K562 (cell line): ENCODE measurements around the gene ACKR1. TPM values are rescaled to one million over a fixed set of nuclear protein-coding genes. Genes with fewer than 3 reads are reported as not detected.
A peak's percentile ranks its signal among the peaks of the same experiment; 100 is the strongest.

Experiments
- BACH1 ChIP-seq: fragments of 200-800 bp; sonication (Bioruptor generic); IDR thresholded peaks from 2 replicates; pipeline ENCODE4 v1.6.1; 2016; ENCODE audit warnings: missing genetic modification characterization, missing compliant biosample characterization
- CHD1 ChIP-seq: fragments of 200-600 bp; sonication (generic); IDR thresholded peaks from one replicate; pipeline ENCODE4 v1.6.1; 2012; ENCODE audit warnings: mild to moderate bottlenecking, moderate library complexity, low read length, inconsistent platforms
- ETV5 ChIP-seq: sonication (generic); formaldehyde crosslinking; IDR thresholded peaks from 2 replicates; pipeline ENCODE4 v1.4.0; 2020; ENCODE audit warnings: low read depth, mild to moderate bottlenecking, missing genetic modification reagents
- FIP1L1 ChIP-seq: fragments of 200-400 bp; formaldehyde crosslinking; IDR thresholded peaks from 2 replicates; pipeline ENCODE4 v1.6.1; 2018; ENCODE audit warnings: mild to moderate bottlenecking, low read depth, low read length; ENCODE audit not compliant: poor library complexity, severe bottlenecking
- FOXA3 ChIP-seq, 2 experiments: fragments of 450-650 bp in 1 of 2; sonication (generic) in 1 of 2; formaldehyde crosslinking; IDR thresholded peaks in 1 of 2; conservative IDR thresholded peaks in 1 of 2; 2 replicates each; pipeline versions ENCODE4 v1.4.0 to v1.8.0; 2020 to 2022; ENCODE audit warnings: mild to moderate bottlenecking in 2 of 2, missing genetic modification reagents in 1 of 2
- HSF4 ChIP-seq: fragments of 250-450 bp; sonication (Bioruptor Pico); IDR thresholded peaks from 2 replicates; pipeline ENCODE4 v2.1.2; 2022; ENCODE audit warnings: mild to moderate bottlenecking, moderate library complexity, borderline replicate concordance
- JUNB ChIP-seq: fragments of 450-650 bp; formaldehyde crosslinking; conservative IDR thresholded peaks from 2 replicates; pipeline ENCODE4 v1.4.0; 2020; ENCODE audit warnings: mild to moderate bottlenecking
- KHSRP ChIP-seq: fragments of 450-650 bp; IDR thresholded peaks from 2 replicates; pipeline ENCODE4 v1.6.1; 2017
- MAZ ChIP-seq, 2 experiments: fragments of 450-650 bp in 1 of 2; sonication (generic) in 1 of 2; formaldehyde crosslinking; IDR thresholded peaks in 1 of 2; conservative IDR thresholded peaks in 1 of 2; 2 replicates each; pipeline versions ENCODE4 v1.4.0 to v1.5.0; 2020; ENCODE audit warnings: mild to moderate bottlenecking in 1 of 2, missing genetic modification reagents in 1 of 2
- MECOM ChIP-seq: fragments of 250-450 bp; sonication (Bioruptor Pico); IDR thresholded peaks from 2 replicates; pipeline ENCODE4 v1.8.0; 2022; ENCODE audit warnings: inconsistent platforms
- MYC ChIP-seq, 2 experiments: fragments of 250-450 bp in 1 of 2; sonication (Bioruptor Pico) in 1 of 2; IDR thresholded peaks; 2 replicates each; pipeline versions ENCODE4 v1.5.1 to v1.6.1; 2012 to 2021; ENCODE audit warnings: low read depth in 2 of 2, borderline replicate concordance in 1 of 2, improper control_type of control experiment in 1 of 2, low read length in 1 of 2, mild to moderate bottlenecking in 1 of 2, moderate library complexity in 1 of 2
- NFE2 ChIP-seq: IDR thresholded peaks from 2 replicates; pipeline ENCODE4 v1.6.1; 2014; ENCODE audit warnings: antibody characterized with exemption, low read depth
- NONO ChIP-seq, 2 experiments: fragments of 200-400 bp in 1 of 2; fragments of 450-650 bp in 1 of 2; formaldehyde crosslinking in 1 of 2; IDR thresholded peaks; 2 replicates each; pipeline ENCODE4 v1.6.1; 2017; ENCODE audit warnings: low read depth in 2 of 2, mild to moderate bottlenecking in 2 of 2, moderate library complexity in 2 of 2, low read length in 1 of 2
- NR2C1 ChIP-seq, 2 experiments: fragments of 450-650 bp; IDR thresholded peaks; 2 replicates each; pipeline ENCODE4 v1.6.1; 2017; ENCODE audit warnings: mild to moderate bottlenecking in 2 of 2, antibody characterized with exemption in 1 of 2, inconsistent platforms in 1 of 2, missing compliant biosample characterization in 1 of 2, missing genetic modification characterization in 1 of 2
- PHB ChIP-seq: fragments of 250-450 bp; sonication (Bioruptor Pico); IDR thresholded peaks from 2 replicates; pipeline ENCODE4 v1.5.0; 2021
- PYGO2 ChIP-seq: fragments of 450-650 bp; IDR thresholded peaks from 2 replicates; pipeline ENCODE4 v1.6.1; 2016; ENCODE audit warnings: mild to moderate bottlenecking, missing genetic modification characterization, moderate library complexity, missing compliant biosample characterization
- SMAD4 ChIP-seq: fragments of 250-450 bp; sonication (Bioruptor Pico); conservative IDR thresholded peaks from 2 replicates; pipeline ENCODE4 v1.8.0; 2021; ENCODE audit warnings: inconsistent platforms, mild to moderate bottlenecking, moderate library complexity
- SMARCA5 ChIP-seq: fragments of 450-650 bp; IDR thresholded peaks from 2 replicates; pipeline ENCODE4 v1.6.1; 2016
- SP1 ChIP-seq: sonication (generic); formaldehyde crosslinking; IDR thresholded peaks from 2 replicates; pipeline ENCODE4 v1.8.1; 2022; ENCODE audit warnings: mild to moderate bottlenecking, missing genetic modification reagents
- U2AF2 ChIP-seq: fragments of 200-400 bp; formaldehyde crosslinking; optimal IDR thresholded peaks from 2 replicates; pipeline ENCODE3; 2017; ENCODE audit warnings: low read depth, mild to moderate bottlenecking, low read length
- ZKSCAN1 ChIP-seq: fragments of 150-350 bp; IDR thresholded peaks from 2 replicates; pipeline ENCODE4 v1.6.1; 2016; ENCODE audit warnings: low read depth, low read length
- ZNF212 ChIP-seq: fragments of 450-650 bp; formaldehyde crosslinking; IDR thresholded peaks from 2 replicates; pipeline ENCODE4 v1.4.0; 2020; ENCODE audit warnings: mild to moderate bottlenecking
- ZNF316 ChIP-seq: fragments of 450-650 bp; IDR thresholded peaks from 2 replicates; pipeline ENCODE4 v1.6.1; 2016
- ZNF79 ChIP-seq: fragments of 250-450 bp; sonication (Bioruptor Pico); IDR thresholded peaks from 2 replicates; pipeline ENCODE4 v1.4.0; 2020; ENCODE audit warnings: low read depth, mild to moderate bottlenecking, moderate library complexity
- polyA plus RNA-seq, 8 experiments: library from polyadenylated mRNA; depleted of rRNA in 4 of 8; stranded (reverse) in 5 of 8; unstranded in 3 of 8; fragments of >200 nt; fragmentation: Nextera tagmentation in 2 of 8; fragmentation: Illumina TruSeq in 1 of 8; extraction: Ambion mirVana in 2 of 8; extraction: Trizol in 1 of 8; gene quantifications; 2 replicates each; pipeline versions ENCODE4 v1.2.1 to v1.2.3, GENCODE V29; 2011 to 2014; ENCODE audit warnings: inconsistent platforms in 1 of 8, missing spikeins in 1 of 8
- total RNA-seq, 7 experiments: library from RNA; depleted of rRNA in 6 of 7; stranded (reverse); fragments of >200 nt in 6 of 7; fragmentation: Illumina TruSeq in 2 of 7; extraction: Trizol in 2 of 7; gene quantifications; 2 replicates each; pipeline versions ENCODE4 v1.2.1 to v1.2.3, GENCODE V29; 2011 to 2021; ENCODE audit warnings: low replicate concordance in 1 of 7
- TF ChIP-seq, protein P1 (sequence below): fragments of 450-650 bp; formaldehyde crosslinking; IDR thresholded peaks from 2 replicates; pipeline ENCODE4 v1.4.0; 2022; ENCODE audit warnings: mild to moderate bottlenecking, moderate library complexity
- TF ChIP-seq, protein P2 (sequence below): fragments of 250-450 bp; sonication (Bioruptor Pico); IDR thresholded peaks from 2 replicates; pipeline ENCODE4 v1.8.0; 2021; ENCODE audit warnings: moderate library complexity, mild to moderate bottlenecking, inconsistent platforms
- TF ChIP-seq, protein P3 (sequence below): sonication (generic); formaldehyde crosslinking; IDR thresholded peaks from 2 replicates; pipeline ENCODE4 v1.8.0; 2022; ENCODE audit warnings: missing genetic modification reagents, mild to moderate bottlenecking, moderate library complexity, borderline replicate concordance

Gene ACKR1
- total and polyA plus RNA-seq, 9 of the 15 experiments (the other 6 are each of a cell fraction or from before 2014, with no cell fraction given) = 0.07 to 0.64 (median 0.18) TPM

DNA sequence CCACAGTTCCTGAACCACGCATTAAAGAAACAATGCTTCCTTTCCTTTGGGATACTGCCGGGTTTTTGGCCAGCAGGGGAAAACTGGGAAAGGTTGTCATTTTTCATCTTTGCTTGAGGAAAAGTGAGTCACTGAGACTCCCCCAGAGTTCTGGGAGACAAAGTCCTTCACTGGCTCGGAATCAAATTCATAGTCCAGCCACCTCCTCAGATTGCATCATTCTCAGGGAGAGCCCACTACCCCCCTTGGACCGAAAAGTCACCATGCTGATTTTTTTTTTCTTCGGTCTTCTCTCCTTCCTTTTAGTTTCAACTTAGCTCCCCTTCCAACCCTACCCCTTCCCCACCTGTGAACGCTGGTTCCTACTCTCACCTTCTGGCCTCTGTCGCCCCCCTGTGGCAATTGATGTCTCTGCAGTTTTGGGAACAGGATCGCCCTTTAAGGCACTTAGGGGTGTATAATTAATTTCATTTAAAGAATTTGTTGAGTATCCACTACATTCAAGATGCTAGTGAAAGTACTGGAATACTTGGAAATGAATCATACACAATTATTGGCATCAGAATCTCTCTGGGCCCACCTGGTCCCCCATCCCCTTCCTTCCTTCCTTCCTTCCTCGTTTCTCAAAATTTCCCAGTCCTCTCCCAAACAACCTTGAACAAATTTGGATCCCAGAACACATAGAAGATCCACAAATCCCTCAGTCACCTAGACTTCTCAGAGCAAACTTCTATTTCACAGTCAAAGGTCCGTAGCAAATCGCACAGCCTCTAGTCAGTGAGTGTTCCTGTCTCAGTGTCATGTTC, 6.9 kb downstream of the ACKR1 start (continued):
- TF ChIP-seq, protein P1, sequence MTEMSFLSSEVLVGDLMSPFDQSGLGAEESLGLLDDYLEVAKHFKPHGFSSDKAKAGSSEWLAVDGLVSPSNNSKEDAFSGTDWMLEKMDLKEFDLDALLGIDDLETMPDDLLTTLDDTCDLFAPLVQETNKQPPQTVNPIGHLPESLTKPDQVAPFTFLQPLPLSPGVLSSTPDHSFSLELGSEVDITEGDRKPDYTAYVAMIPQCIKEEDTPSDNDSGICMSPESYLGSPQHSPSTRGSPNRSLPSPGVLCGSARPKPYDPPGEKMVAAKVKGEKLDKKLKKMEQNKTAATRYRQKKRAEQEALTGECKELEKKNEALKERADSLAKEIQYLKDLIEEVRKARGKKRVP (CRISPR knock-in tag) = peak; percentile 79
- no peak for TF ChIP-seq NFE2
- TF ChIP-seq SP1 (CRISPR knock-in tag) = no peak
- TF ChIP-seq ZNF212 (CRISPR knock-in tag) = no peak
- TF ChIP-seq ETV5 (CRISPR knock-in tag) = no peak
- TF ChIP-seq HSF4 = no peak
- no peak for TF ChIP-seq ZKSCAN1
- TF ChIP-seq SMAD4 (CRISPR knock-in tag) = no peak
- TF ChIP-seq MECOM (CRISPR knock-in tag) = no peak
- no peak for TF ChIP-seq PYGO2 (tag)
- 0 out of 2 replicates have a peak, but pooled peaks have one; percentile 8 for TF ChIP-seq ZNF316
- no peak for TF ChIP-seq KHSRP
- TF ChIP-seq, protein P2, sequence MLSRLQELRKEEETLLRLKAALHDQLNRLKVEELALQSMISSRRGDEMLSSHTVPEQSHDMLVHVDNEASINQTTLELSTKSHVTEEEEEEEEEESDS (CRISPR knock-in tag) = no peak
- TF ChIP-seq BACH1 = no peak
- no peak for TF ChIP-seq MYC (IDR thresholded peaks at IDR 0.05; ENCODE audit: low read depth, low read length)
- no peak for TF ChIP-seq MYC (CRISPR knock-in tag; IDR thresholded peaks at IDR 0.05; ENCODE audit: borderline replicate concordance, low read depth)
- 0 out of 4 replicates have a peak, but pooled peaks of 1 of the 2 experiments have one; percentile 20 for TF ChIP-seq MAZ (CRISPR knock-in tag; conservative IDR thresholded peaks at IDR 0.05 in 1 of 2, IDR thresholded peaks at IDR 0.05 in 1 of 2)
- TF ChIP-seq, protein P3, sequence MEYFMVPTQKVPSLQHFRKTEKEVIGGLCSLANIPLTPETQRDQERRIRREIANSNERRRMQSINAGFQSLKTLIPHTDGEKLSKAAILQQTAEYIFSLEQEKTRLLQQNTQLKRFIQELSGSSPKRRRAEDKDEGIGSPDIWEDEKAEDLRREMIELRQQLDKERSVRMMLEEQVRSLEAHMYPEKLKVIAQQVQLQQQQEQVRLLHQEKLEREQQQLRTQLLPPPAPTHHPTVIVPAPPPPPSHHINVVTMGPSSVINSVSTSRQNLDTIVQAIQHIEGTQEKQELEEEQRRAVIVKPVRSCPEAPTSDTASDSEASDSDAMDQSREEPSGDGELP (CRISPR knock-in tag) = no peak
- no peak for TF ChIP-seq NR2C1 (IDR thresholded peaks at IDR 0.05)
- TF ChIP-seq NR2C1 (tag; IDR thresholded peaks at IDR 0.05) = no peak
- no peak for TF ChIP-seq U2AF2
- TF ChIP-seq FIP1L1 = no peak
- TF ChIP-seq PHB = no peak
- no peak for TF ChIP-seq CHD1
- no peak for TF ChIP-seq JUNB (CRISPR knock-in tag)
- TF ChIP-seq ZNF79 (CRISPR knock-in tag) = no peak
- no peak for TF ChIP-seq NONO (IDR thresholded peaks at IDR 0.05; ENCODE audit: low read depth in 2 of 2, low read length in 1 of 2)
- TF ChIP-seq SMARCA5 = no peak
- TF ChIP-seq FOXA3 (CRISPR knock-in tag; conservative IDR thresholded peaks at IDR 0.05 in 1 of 2, IDR thresholded peaks at IDR 0.05 in 1 of 2) = no peak
